CD4-positive, alpha-beta memory T cell (primary cell): ENCODE data around the gene KCTD10. TPM values are rescaled to one million over a fixed set of nuclear protein-coding genes. Genes with fewer than 3 reads are reported as not detected.

ENCODE experiments used
- CTCF ChIA-PET: fragments of 350-600 bp; sonication (Branson Sonifier 250); formaldehyde crosslinking; loops from one replicate; lab custom pipeline; 2021; ENCODE audit warnings: inconsistent platforms; ENCODE audit not compliant: partially characterized antibody; lab: Charles Lee
- POLR2A ChIA-PET: fragments of 350-600 bp; sonication (Branson Sonifier 250); formaldehyde crosslinking; loops from one replicate; lab custom pipeline; 2021; ENCODE audit not compliant: partially characterized antibody; lab: Charles Lee
- DNase-seq, 5 donors: peaks; one replicate each; pipeline versions ENCODE4 v3.0.0 to v3.0.0-alpha.2; 2020 to 2022; ENCODE audit warnings: mixed read lengths in 1 of 5
- H3K27ac ChIP-seq: one replicate; pipeline ENCODE4 v1.7.0; 2013; ENCODE audit warnings: low read depth, low read length
- H3K27me3 ChIP-seq: 2 replicates; pipeline ENCODE4 v1.7.0; 2013; ENCODE audit warnings: mild to moderate bottlenecking, low read length, moderate library complexity; ENCODE audit not compliant: insufficient read depth
- H3K36me3 ChIP-seq: 2 replicates; pipeline ENCODE4 v1.7.0; 2013; ENCODE audit warnings: mild to moderate bottlenecking, low read length, moderate library complexity; ENCODE audit not compliant: insufficient read depth
- H3K4me1 ChIP-seq: 2 replicates; pipeline ENCODE4 v1.7.0; 2013; ENCODE audit warnings: mild to moderate bottlenecking, low read length, moderate library complexity; ENCODE audit not compliant: insufficient read depth
- H3K4me3 ChIP-seq, 2 donors: one replicate each; pipeline ENCODE4 v1.7.0; 2013; ENCODE audit warnings: low read length in 2 of 2, mild to moderate bottlenecking in 1 of 2
- H3K9me3 ChIP-seq, 2 donors: one replicate each; pipeline ENCODE4 v1.7.0; 2013; ENCODE audit warnings: low read length in 2 of 2, control low read depth in 1 of 2; ENCODE audit not compliant: control insufficient read depth in 1 of 2
- H3K27ac Mint-ChIP-seq, 7 donors: one replicate each; pipeline ENCODE4 v1.8.0; 2020 to 2021; ENCODE audit warnings: mixed read lengths in 7 of 7, mild to moderate bottlenecking in 6 of 7, inconsistent platforms in 3 of 7, moderate library complexity in 3 of 7
- H3K27me3 Mint-ChIP-seq, 2 donors: one replicate each; pipeline ENCODE4 v1.8.0; 2020 to 2021; ENCODE audit warnings: mixed read lengths in 2 of 2
- H3K36me3 Mint-ChIP-seq, 2 donors: one replicate each; pipeline ENCODE4 v1.8.0; 2020 to 2021; ENCODE audit warnings: mixed read lengths in 2 of 2, inconsistent platforms in 1 of 2, mild to moderate bottlenecking in 1 of 2
- H3K4me1 Mint-ChIP-seq, 4 donors: one replicate each; pipeline ENCODE4 v1.8.0; 2020 to 2021; ENCODE audit warnings: mixed read lengths in 4 of 4, mild to moderate bottlenecking in 1 of 4
- H3K4me3 Mint-ChIP-seq, 8 donors: one replicate each; pipeline ENCODE4 v1.8.0; 2020 to 2021; ENCODE audit warnings: mixed read lengths in 8 of 8, mild to moderate bottlenecking in 7 of 8, moderate library complexity in 6 of 8, inconsistent platforms in 3 of 8
- H3K9me3 Mint-ChIP-seq, 8 donors: one replicate each; pipeline ENCODE4 v1.8.0; 2020 to 2021; ENCODE audit warnings: mixed read lengths in 8 of 8, mild to moderate bottlenecking in 5 of 8, inconsistent platforms in 3 of 8, moderate library complexity in 1 of 8
- intact Hi-C: fragments of 100-400 bp; cut with micrococcal nuclease; formaldehyde crosslinking; loops from one replicate; pipeline ENCODE4 v1.15.1; 2023
- polyA plus RNA-seq, 2 donors: library from polyadenylated mRNA; unstranded; fragments of 300-500 nt; fragmentation: Illumina TruSeq; gene quantifications; one replicate each; pipeline ENCODE4 v1.2.3, GENCODE V29; 2021
- total RNA-seq, 2 experiments: library from RNA; stranded (reverse); gene quantifications; one replicate each; pipeline ENCODE4 v1.2.3, GENCODE V29; 2021

The KCTD10 gene, protein sequence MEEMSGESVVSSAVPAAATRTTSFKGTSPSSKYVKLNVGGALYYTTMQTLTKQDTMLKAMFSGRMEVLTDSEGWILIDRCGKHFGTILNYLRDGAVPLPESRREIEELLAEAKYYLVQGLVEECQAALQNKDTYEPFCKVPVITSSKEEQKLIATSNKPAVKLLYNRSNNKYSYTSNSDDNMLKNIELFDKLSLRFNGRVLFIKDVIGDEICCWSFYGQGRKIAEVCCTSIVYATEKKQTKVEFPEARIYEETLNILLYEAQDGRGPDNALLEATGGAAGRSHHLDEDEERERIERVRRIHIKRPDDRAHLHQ
- total RNA-seq (10 to 100 TPM; 29.2 to 31.9 TPM), polyA plus RNA-seq (10 to 100 TPM; 23.2 to 25.3 TPM)

- POLR2A ChIA-PET, result interaction anchor here (0.6 to 1.4 kb wide), 9 partner anchors 8 to 973 kb away, joined by 3 to 9 read pairs (median 3); partner anchors contain the start of genes ARPC3, FAM222A, MMAB and MVK
- Histone ChIP-seq H3K36me3 (no peaks in the 10 kb centered on the region), H3K27me3 (no peaks in the 10 kb centered on the region), H3K27ac (peak within 1 kb of the TSS; percentile 87), H3K9me3 (no peaks in the 10 kb centered on the region), H3K4me1 (peaks cover 38% of the 10 kb centered on the region), H3K4me3 (peak within 1 kb of the TSS; percentile 93 to 97)
- CTCF ChIA-PET, result interaction anchor here (0.6 to 1.5 kb wide), 3 partner anchors 45 to 565 kb away, joined by 3 to 4 read pairs (median 3); no protein-coding TSS in a partner anchor
- Mint-ChIP-seq H3K9me3 (no peaks in the 10 kb centered on the region), H3K4me1 (peaks cover 31 to 67% (median 37%) of the 10 kb centered on the region in 4 donors), H3K36me3 (peaks cover 0 to 17% of the 10 kb centered on the region in 2 donors), H3K27me3 (no peaks in the 10 kb centered on the region), H3K27ac (peak within 1 kb of the TSS; percentile 98 to 100 (median 99)), H3K4me3 (peak within 1 kb of the TSS; percentile 97 to 99 (median 97))
- intact Hi-C loops, result loop anchor here (1.0 to 5.0 kb wide), 5 partner anchors 45 to 917 kb away; partner anchors contain the start of genes FAM222A, MMAB, MVK and SART3
- DNase-seq, result peak; percentile 85 to 89 (median 87)
These were observed at the start of gene KCTD10, which contains the start of gene UBE3B for GRCh38 chr12:109477185-109477962. KCTD10 (minus strand) TSS chr12:109477300; CDS start chr12:109477262, 38 bp downstream. UBE3B (plus strand) TSS chr12:109477634; CDS start chr12:109483552, 5,918 bp downstream.

- Histone ChIP-seq H3K27ac (no peak overlapping the region), H3K4me3 (no peak overlapping the region), H3K9me3 (no peaks in the 10 kb centered on the region), H3K36me3 (peaks cover 69% of the 10 kb centered on the region), H3K4me1 (no peaks in the 10 kb centered on the region), H3K27me3 (no peaks in the 10 kb centered on the region)
- intact Hi-C loops, result no loop called here
- Mint-ChIP-seq H3K4me3 (no peak overlapping the region), H3K9me3 (no peaks in the 10 kb centered on the region), H3K27me3 (no peaks in the 10 kb centered on the region), H3K36me3 (peaks cover 49 to 80% of the 10 kb centered on the region in 2 donors), H3K4me1 (no peaks in the 10 kb centered on the region), H3K27ac (peak overlapping the region in 1 of 7 donors; percentile 48)
- ChIA-PET CTCF (interaction anchor here (1.2 to 1.3 kb wide), 2 partner anchors 8 to 92 kb away, joined by 3 to 4 read pairs; no protein-coding TSS in a partner anchor), POLR2A (no interaction called here)
- DNase-seq, result no peak
These were observed 48.1 kb upstream of the KCTD10 start for GRCh38 chr12:109525279-109525585.

DNA sequence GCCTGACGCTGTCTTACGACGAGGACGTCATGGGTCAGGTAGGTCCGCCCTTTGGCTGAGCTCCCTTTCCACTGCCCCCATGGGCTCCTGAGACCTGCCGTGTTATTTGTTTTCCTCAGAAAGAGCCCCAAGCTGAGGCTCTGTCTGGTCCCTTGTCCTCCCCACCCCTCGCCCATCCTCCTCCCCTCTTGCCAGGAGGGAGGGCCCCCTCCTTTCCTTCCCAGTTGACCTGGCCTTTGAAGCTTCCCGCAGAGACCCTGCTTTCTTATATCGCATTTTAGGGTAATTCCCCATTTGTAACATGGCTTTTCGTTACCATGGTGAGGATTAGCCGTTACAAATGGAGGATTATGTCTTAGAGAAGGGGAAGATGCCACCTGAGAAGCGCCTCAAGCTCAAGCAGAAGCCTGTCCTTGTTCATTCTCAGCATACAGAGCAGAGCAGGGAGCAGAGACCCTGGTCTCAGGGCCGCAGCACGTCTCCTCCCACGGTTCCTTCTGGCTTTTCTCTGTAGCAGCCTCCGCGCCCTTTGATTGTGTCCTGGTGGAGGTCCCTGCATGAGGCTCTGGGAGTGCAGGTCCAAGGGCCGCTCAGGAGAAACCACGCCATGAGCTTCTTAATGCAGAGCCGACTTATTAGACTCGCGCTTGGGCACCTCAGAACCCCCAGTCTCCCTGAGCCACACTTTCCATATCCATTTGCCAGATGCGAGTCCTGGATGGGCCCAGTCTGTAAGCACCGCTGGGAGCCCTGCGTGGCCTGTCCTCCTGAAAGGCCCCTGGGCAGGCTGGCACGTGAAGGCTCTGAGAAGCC, 47.6 kb upstream of the KCTD10 start:
- peak overlapping the region in 1 of 7 donors; percentile 48 for H3K27ac Mint-ChIP-seq
- Histone ChIP-seq H3K4me3 (no peak overlapping the region), H3K36me3 (peaks cover 69% of the 10 kb centered on the region), H3K4me1 (no peaks in the 10 kb centered on the region), H3K27me3 (no peaks in the 10 kb centered on the region), H3K9me3 (no peaks in the 10 kb centered on the region), H3K27ac (no peak overlapping the region)
- no peak overlapping the region for H3K4me3 Mint-ChIP-seq
- no peaks in the 10 kb centered on the region for H3K27me3 Mint-ChIP-seq
- no peak for DNase-seq
- intact Hi-C loops, result no loop called here
- H3K9me3 Mint-ChIP-seq, result no peaks in the 10 kb centered on the region
- CTCF ChIA-PET, result interaction anchor here (1.1 to 1.3 kb wide), 3 partner anchors 8 to 91 kb away, joined by 3 to 4 read pairs (median 3); no protein-coding TSS in a partner anchor
- H3K4me1 Mint-ChIP-seq, result no peaks in the 10 kb centered on the region
- POLR2A ChIA-PET, result no interaction called here
- peaks cover 48 to 80% of the 10 kb centered on the region in 2 donors for H3K36me3 Mint-ChIP-seq

- peaks cover 75% of the 10 kb centered on the region for H3K36me3 ChIP-seq
- ChIA-PET POLR2A (no interaction called here), CTCF (interaction anchor here (1.1 kb wide), 1 partner anchor 13 kb away, joined by 3 read pairs; no protein-coding TSS in a partner anchor)
- no peaks in the 10 kb centered on the region for H3K9me3 ChIP-seq
- Mint-ChIP-seq H3K27ac (no peak overlapping the region), H3K9me3 (no peaks in the 10 kb centered on the region), H3K4me1 (no peaks in the 10 kb centered on the region), H3K4me3 (no peak overlapping the region), H3K27me3 (no peaks in the 10 kb centered on the region), H3K36me3 (peaks cover 54 to 86% of the 10 kb centered on the region in 2 donors)
- no peaks in the 10 kb centered on the region for H3K27me3 ChIP-seq
- H3K4me1 ChIP-seq, result no peaks in the 10 kb centered on the region
- H3K27ac ChIP-seq, result no peak overlapping the region
- intact Hi-C loops, result no loop called here
- H3K4me3 ChIP-seq, result no peak overlapping the region
- no peak for DNase-seq
These were observed 46.4 kb upstream of the KCTD10 start for GRCh38 chr12:109523504-109523903.

DNA sequence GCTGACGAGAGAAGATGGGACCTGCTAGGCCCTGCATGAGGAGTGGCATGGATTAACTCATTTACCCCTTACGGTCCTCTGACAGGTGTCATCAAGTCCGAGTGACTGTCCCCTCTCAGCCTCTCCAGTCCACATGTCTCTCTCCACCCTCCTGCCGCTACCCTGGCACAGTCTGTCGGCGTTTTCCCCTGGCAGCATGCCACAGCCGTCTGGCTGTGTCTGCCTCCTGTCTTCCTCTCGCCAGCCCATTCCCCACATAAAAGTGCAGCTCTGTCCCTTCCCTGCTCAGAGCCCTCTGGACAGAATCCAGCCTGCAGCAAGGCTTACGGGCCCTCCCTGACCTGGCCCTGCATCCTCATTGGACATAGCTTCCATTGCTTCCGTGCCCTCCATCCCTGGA, 46.0 kb upstream of the KCTD10 start:
- Histone ChIP-seq H3K4me1 (no peaks in the 10 kb centered on the region), H3K27ac (no peak overlapping the region), H3K36me3 (peaks cover 78% of the 10 kb centered on the region), H3K27me3 (no peaks in the 10 kb centered on the region), H3K9me3 (no peaks in the 10 kb centered on the region), H3K4me3 (no peak overlapping the region)
- Mint-ChIP-seq H3K27ac (peak overlapping the region in 1 of 7 donors; percentile 38), H3K9me3 (no peaks in the 10 kb centered on the region), H3K36me3 (peaks cover 58 to 87% of the 10 kb centered on the region in 2 donors), H3K4me1 (no peaks in the 10 kb centered on the region), H3K27me3 (no peaks in the 10 kb centered on the region), H3K4me3 (no peak overlapping the region)
- no peak for DNase-seq
- ChIA-PET POLR2A (no interaction called here), CTCF (interaction anchor here (1.1 kb wide), 1 partner anchor 12 kb away, joined by 3 read pairs; no protein-coding TSS in a partner anchor)
- intact Hi-C loops, result no loop called here

DNA sequence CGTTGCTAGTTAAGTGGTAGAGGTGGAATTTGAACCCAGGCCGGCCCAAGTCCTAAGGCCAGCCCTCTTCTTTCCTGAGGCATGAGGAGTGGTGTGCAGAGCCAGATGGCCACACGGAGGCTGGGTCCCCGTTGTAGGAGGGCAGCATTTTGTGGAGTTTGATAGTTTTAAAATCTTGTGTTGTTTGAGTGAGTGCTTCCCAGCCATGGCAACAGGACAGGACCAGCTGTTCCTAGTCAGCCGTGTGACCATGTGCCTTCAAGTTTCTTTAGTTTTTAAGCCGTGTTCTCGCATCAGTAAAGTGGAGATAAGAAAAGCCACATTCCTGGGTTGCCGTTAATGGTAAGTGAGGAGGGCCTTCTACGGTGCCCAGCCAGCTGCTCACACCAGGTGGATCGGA, 44.7 kb upstream of the KCTD10 start:
- Mint-ChIP-seq H3K27me3 (no peaks in the 10 kb centered on the region), H3K27ac (no peak overlapping the region), H3K4me3 (no peak overlapping the region), H3K9me3 (no peaks in the 10 kb centered on the region), H3K36me3 (peaks cover 64 to 88% of the 10 kb centered on the region in 2 donors), H3K4me1 (no peaks in the 10 kb centered on the region)
- POLR2A ChIA-PET, result no interaction called here
- Histone ChIP-seq H3K9me3 (no peaks in the 10 kb centered on the region), H3K4me3 (no peak overlapping the region), H3K27ac (no peak overlapping the region), H3K27me3 (no peaks in the 10 kb centered on the region), H3K36me3 (peaks cover 78% of the 10 kb centered on the region), H3K4me1 (no peaks in the 10 kb centered on the region)
- CTCF ChIA-PET, result interaction anchor here (1.3 kb wide), 1 partner anchor 252 kb away, joined by 3 read pairs; no protein-coding TSS in a partner anchor
- intact Hi-C loops, result no loop called here
- no peak for DNase-seq
